Mammary epithelial cell (primary cell): ENCODE data around the gene TMEM132A.

ENCODE experiments used
- CTCF ChIP-seq, 2 donors: IDR thresholded peaks in 1 of 2; conservative IDR thresholded peaks in 1 of 2; 2 replicates each; pipeline ENCODE4 v1.5.1; 2011 to 2012; ENCODE audit warnings: inconsistent platforms in 2 of 2, low read length in 2 of 2, mild to moderate bottlenecking in 2 of 2, control low read depth in 1 of 2, low read depth in 1 of 2; ENCODE audit not compliant: insufficient read depth in 1 of 2; ENCODE audit errors: extremely low read depth in 1 of 2
- EZH2 ChIP-seq: IDR thresholded peaks from 2 replicates; pipeline ENCODE4 v1.6.1; 2012; ENCODE audit warnings: low read length, inconsistent platforms, borderline replicate concordance

DNA sequence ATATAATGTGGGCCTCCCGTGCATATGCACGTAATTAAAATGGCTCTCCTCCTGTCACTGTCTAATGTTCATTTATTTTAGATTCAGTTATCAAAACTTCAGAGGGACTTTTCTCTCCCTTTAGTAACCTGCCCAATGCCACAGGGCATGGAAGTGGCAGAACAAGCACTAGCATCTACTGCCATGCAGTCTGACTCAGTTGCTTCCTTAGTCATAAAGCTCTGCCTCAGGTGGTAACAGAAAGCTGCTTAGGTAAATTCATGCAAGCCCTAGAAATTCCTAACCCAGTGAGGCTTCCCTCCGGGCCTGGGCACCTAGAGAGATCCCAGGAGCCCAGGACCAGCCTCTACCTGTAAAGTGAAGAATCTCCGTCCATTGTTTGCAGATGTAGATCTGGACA lies 26.8 kb upstream of the TMEM132A start:
- no peak for TF ChIP-seq CTCF (conservative IDR thresholded peaks at IDR 0.05 in 1 of 2, IDR thresholded peaks at IDR 0.05 in 1 of 2; ENCODE audit: extremely low read depth in 1 of 2, insufficient read depth in 1 of 2, low read depth in 1 of 2, low read length in 2 of 2)
- no peak for TF ChIP-seq EZH2
